HepG2 (cell line): ENCODE results near the gene ASXL1. TPM values are rescaled to one million over a fixed set of nuclear protein-coding genes. Genes with fewer than 3 reads are reported as not detected.

Source experiments
- ATAC-seq: fragments of 200-7000 bp; cut with Tn5 transposase; 3 replicates; pipeline ENCODE4 v1.9.1; 2020; ENCODE audit warnings: mild to moderate bottlenecking, moderate library complexity
- BruUV-seq: library from RNA; stranded (reverse); fragments of 400-500 nt; replicated peaks from 2 replicates; lab custom pipeline; 2021; lab: Mats Ljungman, UMichigan
- CTCF ChIA-PET: fragments of 300-600 bp; formaldehyde crosslinking; extraction: SDS; loops from one replicate; lab custom pipeline; 2021; ENCODE audit warnings: low total read pairs, inconsistent platforms, low intra/inter-chr PET ratio; lab: Yijun Ruan, JAX
- POLR2A ChIA-PET: fragments of 350-600 bp; sonication (Branson Sonifier 250); formaldehyde crosslinking; loops from one replicate; lab custom pipeline; 2020; ENCODE audit warnings: antibody characterized with exemption, inconsistent platforms; lab: Yijun Ruan, JAX
- DNase-seq: peaks from one replicate; pipeline ENCODE4 v3.0.0-alpha.2; 2015; ENCODE audit warnings: low spot score
- FAIRE-seq: peaks from 3 replicates; lab custom pipeline; 2011; peaks lifted over from hg19 to GRCh38; lab: Jason Lieb, UNC
- H2AFZ ChIP-seq: one replicate; pipeline ENCODE4 v1.6.1; 2011; ENCODE audit warnings: low read length, inconsistent platforms
- H3K27ac ChIP-seq: fragments of 300-600 bp; 3 replicates; pipeline ENCODE4 v1.8.0; 2011; ENCODE audit warnings: mixed run types, mild to moderate bottlenecking, mixed read lengths, low read length, inconsistent platforms; ENCODE audit not compliant: insufficient read depth; ENCODE audit errors: extremely low read length
- H3K27me3 ChIP-seq, 2 experiments: fragments of 200-600 bp in 1 of 2; 2 replicates in 1 of 2; 3 replicates in 1 of 2; pipeline versions ENCODE4 v1.6.0 to v1.8.0; 2011; ENCODE audit warnings: low read length in 2 of 2, mild to moderate bottlenecking in 2 of 2, moderate library complexity in 2 of 2, inconsistent platforms in 1 of 2; ENCODE audit not compliant: insufficient read depth in 2 of 2, control insufficient read depth in 1 of 2
- H3K36me3 ChIP-seq, 2 experiments: fragments of 200-600 bp in 1 of 2; replicated peaks in 1 of 2; 2 replicates in 1 of 2; 3 replicates in 1 of 2; pipeline versions ENCODE4 v1.5.1 to v1.8.0; 2011; ENCODE audit warnings: low read length in 2 of 2, inconsistent platforms in 1 of 2; ENCODE audit not compliant: insufficient read depth in 2 of 2, control insufficient read depth in 1 of 2
- H3K4me1 ChIP-seq: 2 replicates; pipeline ENCODE4 v1.5.1; 2012; ENCODE audit warnings: low read length, inconsistent platforms; ENCODE audit not compliant: insufficient read depth
- H3K4me2 ChIP-seq: 2 replicates; pipeline ENCODE4 v1.6.0; 2011; ENCODE audit warnings: low read depth, low read length, inconsistent platforms
- H3K4me3 ChIP-seq, 3 experiments: fragments of 200-600 bp in 1 of 3; sonication (generic), shearing (Covaris generic) in 1 of 3; replicated peaks in 1 of 3; 2 replicates each; pipeline ENCODE4 v1.5.1; 2011 to 2016; ENCODE audit warnings: low read length in 3 of 3, inconsistent platforms in 2 of 3, low read depth in 2 of 3, mild to moderate bottlenecking in 2 of 3, control low read depth in 1 of 3, mixed read lengths in 1 of 3; ENCODE audit not compliant: insufficient read depth in 1 of 3
- H3K79me2 ChIP-seq: one replicate; pipeline ENCODE4 v1.6.1; 2011; ENCODE audit warnings: low read length, inconsistent platforms; ENCODE audit not compliant: insufficient read depth
- H3K9ac ChIP-seq: 2 replicates; pipeline ENCODE4 v1.6.0; 2011; ENCODE audit warnings: mild to moderate bottlenecking, low read depth, low read length, inconsistent platforms; ENCODE audit not compliant: insufficient read depth
- H3K9me3 ChIP-seq: 2 replicates; pipeline ENCODE4 v1.5.1; 2012; ENCODE audit warnings: mild to moderate bottlenecking, low read length
- H4K20me1 ChIP-seq: 2 replicates; pipeline ENCODE4 v1.6.0; 2011; ENCODE audit warnings: inconsistent platforms, mild to moderate bottlenecking, low read length, moderate library complexity; ENCODE audit not compliant: insufficient read depth
- AKAP8 ChIP-seq: sonication (generic); formaldehyde crosslinking; IDR thresholded peaks from 2 replicates; pipeline ENCODE4 v1.5.1; 2020; ENCODE audit warnings: mild to moderate bottlenecking, missing genetic modification reagents
- CEBPZ ChIP-seq: IDR thresholded peaks from 2 replicates; pipeline ENCODE4 v1.6.1; 2012; ENCODE audit warnings: low read length, improper control_type of control experiment
- FOXO1 ChIP-seq: sonication (generic); formaldehyde crosslinking; IDR thresholded peaks from 2 replicates; pipeline ENCODE4 v1.4.0; 2020; ENCODE audit warnings: missing genetic modification reagents
- GMEB2 ChIP-seq: IDR thresholded peaks from 2 replicates; pipeline ENCODE4 v1.6.1; 2016; ENCODE audit warnings: missing biosample characterization, missing genetic modification reagents, low read depth
- HDAC6 ChIP-seq: fragments of 200-600 bp; sonication (generic); IDR thresholded peaks from 2 replicates; pipeline ENCODE4 v1.7.0; 2017; ENCODE audit warnings: mild to moderate bottlenecking, antibody characterized with exemption, low read length, low read depth
- MIER2 ChIP-seq: IDR thresholded peaks from 2 replicates; pipeline ENCODE4 v1.6.1; 2016; ENCODE audit warnings: missing biosample characterization, missing genetic modification reagents
- RXRA ChIP-seq: sonication (generic); formaldehyde crosslinking; IDR thresholded peaks from 2 replicates; pipeline ENCODE4 v1.5.1; 2020; ENCODE audit warnings: missing genetic modification reagents
- ZBTB7A ChIP-seq: sonication (generic); formaldehyde crosslinking; IDR thresholded peaks from 2 replicates; pipeline ENCODE4 v1.8.0; 2022; ENCODE audit warnings: mild to moderate bottlenecking, missing genetic modification reagents
- ZKSCAN1 ChIP-seq: fragments of 150-350 bp; IDR thresholded peaks from 2 replicates; pipeline ENCODE4 v1.6.1; 2014; ENCODE audit warnings: low read length
- ZMAT3 ChIP-seq: sonication (generic); formaldehyde crosslinking; conservative IDR thresholded peaks from 2 replicates; pipeline ENCODE4 v1.7.0; 2021; ENCODE audit warnings: missing genetic modification reagents
- ZNF235 ChIP-seq: sonication (generic); formaldehyde crosslinking; IDR thresholded peaks from 2 replicates; pipeline ENCODE4 v1.8.1; 2023; ENCODE audit warnings: mild to moderate bottlenecking, missing genetic modification reagents, borderline replicate concordance
- ZNF501 ChIP-seq: sonication (generic); formaldehyde crosslinking; IDR thresholded peaks from 2 replicates; pipeline ENCODE4 v1.5.1; 2020; ENCODE audit warnings: mild to moderate bottlenecking, moderate library complexity, missing genetic modification reagents
- ZNF552 ChIP-seq: sonication (generic); formaldehyde crosslinking; IDR thresholded peaks from 2 replicates; pipeline ENCODE4 v1.9.0; 2022; ENCODE audit warnings: missing genetic modification reagents, mild to moderate bottlenecking, borderline replicate concordance
- ZNF598 ChIP-seq: sonication (generic); formaldehyde crosslinking; IDR thresholded peaks from 2 replicates; pipeline ENCODE4 v1.5.1; 2020; ENCODE audit warnings: mild to moderate bottlenecking, missing genetic modification reagents, borderline replicate concordance
- ZNF605 ChIP-seq: sonication (generic); formaldehyde crosslinking; IDR thresholded peaks from 2 replicates; pipeline ENCODE4 v1.8.0; 2022; ENCODE audit warnings: mild to moderate bottlenecking, missing genetic modification reagents
- ZNF607 ChIP-seq: sonication (generic); formaldehyde crosslinking; IDR thresholded peaks from 2 replicates; pipeline ENCODE4 v1.5.1; 2020; ENCODE audit warnings: missing genetic modification reagents, mild to moderate bottlenecking, borderline replicate concordance
- ZNF776 ChIP-seq: sonication (generic); formaldehyde crosslinking; IDR thresholded peaks from 2 replicates; pipeline ENCODE4 v1.4.0; 2020; ENCODE audit warnings: mild to moderate bottlenecking, missing genetic modification reagents
- WGBS: methylation state at CpG from one replicate; pipeline ENCODE4 v1.1.6; 2017; ENCODE audit warnings: low lambda C conversion rate; 5-methylcytosine and 5-hydroxymethylcytosine counted together
- in situ Hi-C: cut with HindIII; loops from 2 replicates; pipeline ENCODE4 v1.10.0; 2017; ENCODE audit warnings: low pct_unique_long_range_greater_than_20kb; ENCODE audit not compliant: extremely low pct_ligation_motif_present
- intact Hi-C: fragments of 100-400 bp; cut with micrococcal nuclease; formaldehyde crosslinking; loops from one replicate; pipeline ENCODE4 v1.10.0; 2022; ENCODE audit not compliant: unreplicated experiment
- polyA plus RNA-seq, 8 experiments: library from polyadenylated mRNA; depleted of rRNA in 3 of 8; stranded (reverse) in 7 of 8; unstranded in 1 of 8; fragments of >200 nt; fragmentation: Illumina TruSeq in 4 of 8; extraction: Trizol in 4 of 8; gene quantifications; 2 replicates each; pipeline versions ENCODE4 v1.2.1 to v1.2.3, GENCODE V29; 2011 to 2016; ENCODE audit warnings: low read depth in 4 of 8, missing spikeins in 1 of 8, mixed read lengths in 1 of 8; ENCODE audit not compliant: insufficient read depth in 1 of 8
- total RNA-seq, 5 experiments: library from RNA; depleted of rRNA; stranded (reverse); fragments of >200 nt; fragmentation: Illumina TruSeq; extraction: Trizol; gene quantifications; 2 replicates each; pipeline ENCODE4 v1.2.3, GENCODE V29; 2016; ENCODE audit warnings: low read depth in 1 of 5

ASXL1 gene
- total and polyA plus RNA-seq, 2 of the 13 experiments (the other 11 are each of a cell fraction or from before 2014, with no cell fraction given) = 62.1 to 74.8 TPM

GRCh38 chr20:32481311-32482142 lies 123.4 kb downstream of the ASXL1 start:
- CTCF ChIA-PET = no interaction called here
- intact Hi-C loops (loop anchor here (1.0 to 5.0 kb wide), 3 partner anchors 8 to 124 kb away; partner anchors contain the start of gene ASXL1), in situ Hi-C loops (no loop called here)
- no TSS peak for BruUV-seq
- DNase-seq (no peak), ATAC-seq (no peak), FAIRE-seq (no peak)
- 79% methylated on average over 13 of the region's 13 CpGs for WGBS
- peak overlapping the region; percentile 79 for H3K9ac ChIP-seq
- no peak overlapping the region for H2AFZ ChIP-seq
- peak overlapping the region; percentile 85 for H3K4me2 ChIP-seq
- H3K27ac ChIP-seq = peak overlapping the region; percentile 58
- no peaks in the 10 kb centered on the region for H3K27me3 ChIP-seq
- no peaks in the 10 kb centered on the region for H3K9me3 ChIP-seq
- H3K79me2 ChIP-seq = peaks cover 64% of the 10 kb centered on the region
- H3K36me3 ChIP-seq = peaks cover 0 to 9% of the 10 kb centered on the region in 2 experiments; a peak in 1 of 5 replicates
- POLR2A ChIA-PET = interaction anchor here (1.6 kb wide), 1 partner anchor 15 kb away, joined by 6 read pairs; no protein-coding TSS in a partner anchor
- H3K4me3 ChIP-seq = peak overlapping the region; percentile 90 to 91 (median 90)
- peaks cover 78% of the 10 kb centered on the region for H3K4me1 ChIP-seq
- H4K20me1 ChIP-seq = peaks cover 52% of the 10 kb centered on the region
- TF ChIP-seq RXRA (CRISPR knock-in tag) (0 out of 2 replicates have a peak, but pooled peaks have one; percentile 3), ZNF235 (no peak), ZBTB7A (no peak), MIER2 (CRISPR knock-in tag) (no peak), FOXO1 (no peak), GMEB2 (CRISPR knock-in tag) (no peak), ZNF607 (no peak), CEBPZ (no peak), ZNF605 (CRISPR knock-in tag) (0 out of 2 replicates have a peak, but pooled peaks have one; percentile 34), ZNF552 (CRISPR knock-in tag) (no peak), HDAC6 (no peak), ZNF776 (CRISPR knock-in tag) (no peak), ZNF501 (CRISPR knock-in tag) (no peak), ZKSCAN1 (no peak), AKAP8 (CRISPR knock-in tag) (no peak), ZMAT3 (CRISPR knock-in tag) (no peak), ZNF598 (CRISPR knock-in tag) (peak; percentile 43; the same call in 1 of the 2 replicates)
